Parathyroid adenoma (tissue), 2 donors: ENCODE data around the gene KREMEN1.

Source experiments
- H2AFZ ChIP-seq: fragments of 300-600 bp; sonication (generic); one replicate; pipeline ENCODE4 v1.7.0; 2017; ENCODE audit warnings: antibody characterized with exemption, mild to moderate bottlenecking
- H3K27ac ChIP-seq: fragments of 300-600 bp; sonication (generic); one replicate; pipeline ENCODE4 v1.7.0; 2017
- H3K27me3 ChIP-seq: fragments of 300-600 bp; sonication (generic); one replicate; pipeline ENCODE4 v1.7.0; 2017; ENCODE audit warnings: low read length; ENCODE audit not compliant: control insufficient read depth, insufficient read depth
- H3K36me3 ChIP-seq: fragments of 300-600 bp; sonication (generic); one replicate; pipeline ENCODE4 v1.7.0; 2017; ENCODE audit warnings: low read length; ENCODE audit not compliant: control insufficient read depth, insufficient read depth
- H3K4me1 ChIP-seq: fragments of 300-600 bp; sonication (generic); one replicate; pipeline ENCODE4 v1.7.0; 2017; ENCODE audit warnings: control low read depth
- H3K4me2 ChIP-seq: fragments of 300-600 bp; sonication (generic); one replicate; pipeline ENCODE4 v1.7.0; 2017; ENCODE audit warnings: low read length
- H3K4me3 ChIP-seq: fragments of 300-600 bp; sonication (generic); one replicate; pipeline ENCODE4 v1.7.0; 2017; ENCODE audit warnings: low read depth, low read length
- H3K79me2 ChIP-seq: fragments of 300-600 bp; sonication (generic); one replicate; pipeline ENCODE4 v1.7.0; 2017; ENCODE audit warnings: control low read depth
- H3K9ac ChIP-seq: fragments of 300-600 bp; sonication (generic); one replicate; pipeline ENCODE4 v1.7.0; 2017; ENCODE audit warnings: mild to moderate bottlenecking
- H3K9me3 ChIP-seq: fragments of 300-600 bp; sonication (generic); one replicate; pipeline ENCODE4 v1.7.0; 2017; ENCODE audit warnings: low read length; ENCODE audit not compliant: control insufficient read depth
- CTCF ChIP-seq: fragments of 300-600 bp; sonication (generic); IDR thresholded peaks from one replicate; pipeline ENCODE4 v1.7.0; 2017; ENCODE audit warnings: antibody characterized with exemption, mild to moderate bottlenecking
- donor health status: primary hyperparathyroidism.

KREMEN1 gene

GRCh38 chr22:29149841-29150555 lies 77.2 kb downstream of the KREMEN1 start:
- no peak for TF ChIP-seq CTCF
- Histone ChIP-seq H2AFZ (no peak overlapping the region), H3K9me3 (no peaks in the 10 kb centered on the region), H3K4me3 (no peak overlapping the region), H3K4me2 (no peak overlapping the region), H3K79me2 (no peaks in the 10 kb centered on the region), H3K4me1 (no peaks in the 10 kb centered on the region), H3K27ac (no peak overlapping the region), H3K36me3 (no peaks in the 10 kb centered on the region), H3K9ac (no peak overlapping the region), H3K27me3 (no peaks in the 10 kb centered on the region)

GRCh38 chr22:29150701-29151100 lies 77.9 kb downstream of the KREMEN1 start:
- Histone ChIP-seq H3K4me1 (no peaks in the 10 kb centered on the region), H3K9ac (no peak overlapping the region)

GRCh38 chr22:29151316-29151715 lies 78.5 kb downstream of the KREMEN1 start:
- Histone ChIP-seq H3K9me3 (no peaks in the 10 kb centered on the region), H3K79me2 (no peaks in the 10 kb centered on the region), H3K4me3 (no peak overlapping the region), H3K9ac (no peak overlapping the region), H3K27ac (no peak overlapping the region), H2AFZ (no peak overlapping the region), H3K27me3 (no peaks in the 10 kb centered on the region), H3K36me3 (no peaks in the 10 kb centered on the region), H3K4me1 (no peaks in the 10 kb centered on the region), H3K4me2 (no peak overlapping the region)
- no peak for TF ChIP-seq CTCF

More at GRCh38 chr22:29150701-29151100, 77.9 kb downstream of the KREMEN1 start:
- Histone ChIP-seq H2AFZ (no peak overlapping the region), H3K9me3 (no peaks in the 10 kb centered on the region), H3K27ac (no peak overlapping the region), H3K4me2 (no peak overlapping the region), H3K4me3 (no peak overlapping the region), H3K27me3 (no peaks in the 10 kb centered on the region), H3K79me2 (no peaks in the 10 kb centered on the region), H3K36me3 (no peaks in the 10 kb centered on the region)
- TF ChIP-seq CTCF: no peak

- Histone ChIP-seq H3K9me3 (no peaks in the 10 kb centered on the region), H3K4me2 (no peak overlapping the region), H3K4me1 (no peaks in the 10 kb centered on the region), H3K4me3 (no peak overlapping the region), H3K27ac (no peak overlapping the region), H3K79me2 (no peaks in the 10 kb centered on the region), H3K27me3 (no peaks in the 10 kb centered on the region), H2AFZ (no peak overlapping the region), H3K9ac (no peak overlapping the region), H3K36me3 (no peaks in the 10 kb centered on the region)
- TF ChIP-seq CTCF: no peak
These were observed 79.5 kb downstream of the KREMEN1 start for GRCh38 chr22:29152045-29152953.
